ENCODE results near the gene C8G.

- TF ChIP-seq EZH2 (IDR thresholded peaks at IDR 0.05) (no peak), POLR2AphosphoS5 (IDR thresholded peaks at IDR 0.05; ENCODE audit: borderline replicate concordance, low read depth, low read length) (no peak)
Measured at GRCh38 chr9:136955202-136955942, 10.3 kb downstream of the C8G start.

All from SK-N-MC (cell line).